ENCODE data around the gene VEGFD.

VEGFD gene

GRCh38 chrX:15366506-15367352 is 17.5 kb downstream of the VEGFD start:
- no peak for DNase-seq (ENCODE audit: insufficient read length, low spot score)
- no peak for FAIRE-seq

- FAIRE-seq (no peak), DNase-seq (ENCODE audit: insufficient read length, low spot score) (no peak)
Observed at GRCh38 chrX:15359701-15360100, 24.5 kb downstream of the VEGFD start.

GRCh38 chrX:15358533-15358932 is 25.7 kb downstream of the VEGFD start:
- no peak for FAIRE-seq
- no peak for DNase-seq (ENCODE audit: insufficient read length, low spot score)

- FAIRE-seq: no peak
Observed at GRCh38 chrX:15356444-15356843, 27.8 kb downstream of the VEGFD start.

GRCh38 chrX:15350329-15350996 is 33.8 kb downstream of the VEGFD start:
- FAIRE-seq (no peak), DNase-seq (ENCODE audit: insufficient read length, low spot score) (no peak)

More at GRCh38 chrX:15356444-15356843, 27.8 kb downstream of the VEGFD start:
- DNase-seq (ENCODE audit: insufficient read length, low spot score): no peak

- FAIRE-seq (peak; percentile 95), DNase-seq (ENCODE audit: insufficient read length, low spot score) (no peak)
Observed at GRCh38 chrX:15349046-15349445, 35.2 kb downstream of the VEGFD start.

GRCh38 chrX:15345976-15346375 is 38.2 kb downstream of the VEGFD start:
- no peak for FAIRE-seq
- no peak for DNase-seq (ENCODE audit: insufficient read length, low spot score)

- no peak for DNase-seq (ENCODE audit: insufficient read length, low spot score)
- FAIRE-seq: no peak
Observed at GRCh38 chrX:15344106-15344505, 40.1 kb downstream of the VEGFD start.

- DNase-seq (ENCODE audit: insufficient read length, low spot score): no peak
- FAIRE-seq: no peak
Observed at GRCh38 chrX:15343075-15343476, 41.1 kb downstream of the VEGFD start.

GRCh38 chrX:15340867-15341266 is 43.3 kb downstream of the VEGFD start:
- DNase-seq (ENCODE audit: insufficient read length, low spot score) (no peak), FAIRE-seq (no peak)

GRCh38 chrX:15336023-15336413 is 48.2 kb downstream of the VEGFD start:
- FAIRE-seq (no peak), DNase-seq (ENCODE audit: insufficient read length, low spot score) (no peak)

- FAIRE-seq (peak; percentile 100), DNase-seq (ENCODE audit: insufficient read length, low spot score) (peak; percentile 66)
Observed at GRCh38 chrX:15335135-15336022, 48.8 kb downstream of the VEGFD start, which contains the start of gene PIGA. Gene PIGA (minus strand): TSS chrX:15335523. CDS start chrX:15331930, 3,593 bp downstream.

GRCh38 chrX:15334561-15334960 is 49.7 kb downstream of the VEGFD start:
- peak; percentile 82 for FAIRE-seq

GRCh38 chrX:15328821-15329220 is 55.4 kb downstream of the VEGFD start:
- DNase-seq (ENCODE audit: insufficient read length, low spot score): no peak
- FAIRE-seq: no peak

More at GRCh38 chrX:15334561-15334960, 49.7 kb downstream of the VEGFD start:
- DNase-seq (ENCODE audit: insufficient read length, low spot score): no peak

- DNase-seq (ENCODE audit: insufficient read length, low spot score): no peak
- no peak for FAIRE-seq
Observed at GRCh38 chrX:15328131-15328530, 56.1 kb downstream of the VEGFD start.

- FAIRE-seq: no peak
Observed at GRCh38 chrX:15322472-15322871, 61.7 kb downstream of the VEGFD start.

GRCh38 chrX:15322072-15322471 is 62.1 kb downstream of the VEGFD start:
- DNase-seq (ENCODE audit: insufficient read length, low spot score): no peak
- no peak for FAIRE-seq

More at GRCh38 chrX:15322472-15322871, 61.7 kb downstream of the VEGFD start:
- DNase-seq (ENCODE audit: insufficient read length, low spot score): no peak

- DNase-seq (ENCODE audit: insufficient read length, low spot score) (no peak), FAIRE-seq (peak; percentile 66)
Observed at GRCh38 chrX:15321447-15321846, 62.8 kb downstream of the VEGFD start.

GRCh38 chrX:15320297-15320696 is 63.9 kb downstream of the VEGFD start:
- no peak for FAIRE-seq

GRCh38 chrX:15319075-15319474 is 65.1 kb downstream of the VEGFD start:
- FAIRE-seq: no peak
- no peak for DNase-seq (ENCODE audit: insufficient read length, low spot score)

More at GRCh38 chrX:15320297-15320696, 63.9 kb downstream of the VEGFD start:
- no peak for DNase-seq (ENCODE audit: insufficient read length, low spot score)

GRCh38 chrX:15315509-15315908 is 68.7 kb downstream of the VEGFD start, which contains the start of gene ASB11:
Gene ASB11 (minus strand): TSS chrX:15315640. CDS start chrX:15315605, 35 bp downstream.
- FAIRE-seq (no peak), DNase-seq (ENCODE audit: insufficient read length, low spot score) (no peak)
